ENCODE measurements around the gene MATK. TPM values are rescaled to one million over a fixed set of nuclear protein-coding genes. Genes with fewer than 3 reads are reported as not detected.

MATK gene
- total RNA-seq, 1 donor from 2014 or later: 0.96 TPM

DNA sequence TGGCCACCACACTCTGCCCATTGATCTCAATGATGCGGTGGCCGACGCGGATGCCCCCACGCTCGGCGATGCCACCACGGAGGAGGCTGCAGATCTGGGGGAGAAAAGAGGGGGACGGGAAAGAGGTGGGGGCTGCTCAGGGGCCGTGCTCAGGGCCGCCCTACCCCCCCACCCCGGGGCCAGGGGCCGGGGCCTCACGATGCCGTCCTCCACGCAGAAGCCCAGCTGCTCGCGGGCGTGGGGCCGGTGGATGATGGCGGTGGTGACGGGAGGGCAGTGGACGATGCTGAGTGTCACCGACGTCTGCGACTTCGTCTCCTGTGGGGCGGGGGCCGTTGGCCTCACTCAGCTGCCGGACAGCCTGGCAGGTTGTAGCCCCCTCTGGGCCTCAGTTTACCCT, 34.9 kb downstream of the MATK start:
- no peak for DNase-seq (ENCODE audit: low spot score)

DNA sequence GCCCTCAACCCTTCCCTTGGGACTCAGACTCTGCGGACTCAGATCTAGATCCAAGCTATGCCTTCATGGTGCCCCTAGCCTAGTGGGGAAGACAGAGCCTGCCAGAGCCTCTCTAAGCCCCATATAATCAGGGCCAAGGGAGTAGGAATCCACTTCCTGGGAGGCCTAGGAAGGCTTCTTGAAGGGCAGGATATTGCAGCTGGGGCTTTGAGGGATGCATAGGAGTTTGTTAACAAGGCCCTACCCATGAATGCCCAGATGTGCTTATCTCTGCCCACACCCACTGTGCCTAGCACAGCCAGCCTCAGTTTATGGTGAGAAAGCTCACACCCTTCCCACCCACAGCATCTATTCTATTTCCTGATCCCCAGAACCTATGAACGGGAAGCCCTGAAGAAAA, 36.0 kb downstream of the MATK start:
- DNase-seq (ENCODE audit: low spot score): no peak

DNA sequence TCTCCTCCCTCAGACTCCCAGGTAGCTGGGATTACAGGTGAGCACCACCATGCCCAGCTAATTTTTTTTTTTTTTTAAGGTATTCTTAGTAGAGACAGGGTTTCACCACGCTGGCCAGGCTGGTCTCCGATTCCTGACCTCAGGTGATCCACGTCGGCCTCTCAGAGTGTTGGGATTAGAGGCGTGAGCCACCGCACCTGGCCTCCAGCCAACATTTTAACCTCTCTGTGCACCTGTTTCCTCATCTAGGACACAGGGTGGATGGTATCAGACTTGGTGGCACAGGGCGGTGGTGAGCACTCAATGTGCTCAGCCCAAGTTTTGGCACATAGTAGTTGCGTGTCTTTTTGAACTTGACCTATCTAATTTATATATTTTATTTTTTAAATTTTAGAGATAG, 37.2 kb downstream of the MATK start:
- no peak for DNase-seq (ENCODE audit: low spot score)

DNA sequence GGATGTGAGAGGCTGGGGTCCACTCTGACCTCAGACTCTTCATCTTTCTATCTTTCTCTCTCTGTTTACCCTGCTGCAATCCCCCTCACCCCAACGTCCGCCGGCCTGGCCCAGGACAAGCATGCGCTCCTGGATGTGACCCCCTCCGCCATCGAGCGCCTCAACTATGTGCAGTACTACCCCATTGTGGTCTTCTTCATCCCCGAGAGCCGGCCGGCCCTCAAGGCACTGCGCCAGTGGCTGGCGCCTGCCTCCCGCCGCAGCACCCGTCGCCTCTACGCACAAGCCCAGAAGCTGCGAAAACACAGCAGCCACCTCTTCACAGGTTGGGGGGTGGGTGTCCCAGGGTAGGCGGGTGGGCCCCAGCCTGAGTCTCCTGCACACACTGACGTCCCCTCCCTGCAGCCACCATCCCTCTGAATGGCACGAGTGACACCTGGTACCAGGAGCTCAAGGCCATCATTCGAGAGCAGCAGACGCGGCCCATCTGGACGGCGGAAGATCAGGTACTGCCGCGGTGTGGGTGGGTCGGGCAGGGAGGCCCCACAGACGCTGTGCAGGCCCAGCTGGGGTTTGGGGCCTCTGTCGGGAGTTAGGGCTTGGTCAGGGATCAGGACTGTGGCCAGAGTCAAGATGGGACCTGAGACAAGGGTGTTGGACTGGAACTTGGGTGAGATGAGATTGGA, 39.7 kb downstream of the MATK start:
- DNase-seq (ENCODE audit: low spot score): no peak

DNA sequence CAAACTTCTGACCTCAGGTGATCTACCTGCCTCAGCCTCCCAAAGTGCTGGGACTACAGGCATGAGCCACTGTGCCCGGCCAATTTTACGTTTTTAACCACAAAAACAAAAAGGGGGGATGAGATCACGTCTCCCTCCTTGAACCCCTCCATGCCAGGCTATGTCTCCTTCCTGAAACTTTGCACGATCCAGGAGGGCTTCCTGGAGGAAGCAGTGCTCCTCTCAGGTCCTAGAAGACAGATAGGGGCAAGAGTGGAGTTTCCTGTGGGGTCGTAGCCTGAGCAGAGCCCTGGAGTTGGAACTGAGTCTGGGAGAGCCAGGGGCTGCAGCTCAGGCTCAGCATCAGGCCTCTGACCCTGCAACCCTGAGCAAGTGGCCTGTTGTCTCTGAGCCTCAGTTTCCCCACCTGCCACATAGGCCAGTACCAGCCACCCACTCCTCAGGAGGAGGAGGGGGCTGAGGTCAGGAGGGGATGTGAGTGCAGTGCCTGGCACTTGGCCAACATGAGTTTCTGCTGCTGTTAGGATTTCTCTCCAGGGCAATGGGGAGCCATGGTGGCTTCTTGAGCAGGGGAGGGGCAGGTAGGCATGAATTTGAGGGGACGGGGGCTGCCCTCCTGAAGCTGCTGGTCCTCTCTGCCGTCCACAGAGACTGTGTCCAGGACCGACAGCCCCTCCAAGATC, 40.7 kb downstream of the MATK start:
- no peak for DNase-seq (ENCODE audit: low spot score)

DNA sequence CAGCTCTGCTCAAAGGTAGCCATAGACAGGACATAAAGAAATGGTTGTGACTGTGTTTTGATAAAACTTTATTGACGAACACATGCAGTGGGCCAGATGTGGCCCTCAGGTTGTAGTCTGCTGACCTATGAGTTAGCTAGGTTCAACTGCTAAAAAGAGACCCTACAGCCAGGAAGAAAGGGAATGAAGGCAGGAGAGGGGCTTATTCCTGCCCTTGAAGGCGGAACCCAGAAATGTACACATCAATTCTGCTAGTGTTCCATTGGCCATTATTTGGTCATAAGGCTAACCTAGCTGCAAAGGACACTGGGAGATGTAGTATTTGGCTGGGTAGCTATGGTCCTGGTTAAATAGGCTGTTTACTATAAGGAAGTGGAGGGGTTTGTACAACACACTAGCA, 42.7 kb downstream of the MATK start:
- DNase-seq (ENCODE audit: low spot score): no peak

DNA sequence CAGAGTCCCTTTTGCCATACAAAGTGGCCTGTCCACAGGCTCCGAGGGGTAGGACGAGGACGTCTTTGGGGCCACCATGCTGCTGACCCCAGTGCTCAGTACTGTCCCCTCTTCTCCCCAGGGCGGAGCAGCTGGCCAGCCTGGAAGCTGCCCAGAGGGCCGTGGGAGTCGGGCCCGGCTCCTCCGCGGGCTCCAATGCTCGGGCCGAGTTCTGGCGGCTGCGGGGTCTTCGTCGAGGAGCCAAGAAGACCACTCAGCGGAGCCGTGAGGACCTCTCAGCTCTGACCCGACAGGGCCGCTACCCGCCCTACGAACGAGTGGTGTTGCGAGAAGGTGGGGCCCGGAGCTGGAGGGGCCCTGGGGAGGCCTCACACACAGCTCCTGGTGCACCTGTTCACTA, 45.8 kb downstream of the MATK start:
- DNase-seq (ENCODE audit: low spot score): no peak

DNA sequence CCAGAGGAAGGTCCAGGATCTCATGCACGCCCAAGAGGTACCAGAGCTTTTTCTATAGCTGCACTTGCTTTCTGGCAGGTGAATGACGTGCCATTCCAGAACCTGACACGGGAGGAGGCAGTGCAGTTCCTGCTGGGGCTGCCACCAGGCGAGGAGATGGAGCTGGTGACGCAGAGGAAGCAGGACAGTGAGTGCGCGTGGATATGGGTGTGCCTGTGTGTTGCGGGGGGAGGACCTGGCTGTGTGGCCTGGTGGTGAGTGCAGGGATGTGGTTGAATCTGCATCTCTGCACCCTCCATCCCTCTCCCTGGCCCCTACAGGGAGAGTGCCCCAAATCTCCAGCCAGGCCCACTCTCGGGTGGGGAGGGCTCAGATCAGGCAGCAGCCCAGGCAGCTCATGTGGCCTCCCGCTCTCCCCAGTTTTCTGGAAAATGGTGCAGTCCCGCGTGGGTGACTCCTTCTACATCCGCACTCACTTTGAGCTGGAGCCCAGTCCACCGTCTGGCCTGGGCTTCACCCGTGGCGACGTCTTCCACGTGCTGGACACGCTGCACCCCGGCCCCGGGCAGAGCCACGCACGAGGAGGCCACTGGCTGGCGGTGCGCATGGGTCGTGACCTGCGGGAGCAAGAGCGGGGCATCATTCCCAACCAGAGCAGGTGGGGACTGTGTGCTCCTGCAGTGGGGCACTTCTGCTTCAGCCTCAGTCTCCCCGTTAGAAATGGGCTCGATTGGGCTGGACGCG, 47.5 kb downstream of the MATK start:
- no peak for DNase-seq (ENCODE audit: low spot score)

DNA sequence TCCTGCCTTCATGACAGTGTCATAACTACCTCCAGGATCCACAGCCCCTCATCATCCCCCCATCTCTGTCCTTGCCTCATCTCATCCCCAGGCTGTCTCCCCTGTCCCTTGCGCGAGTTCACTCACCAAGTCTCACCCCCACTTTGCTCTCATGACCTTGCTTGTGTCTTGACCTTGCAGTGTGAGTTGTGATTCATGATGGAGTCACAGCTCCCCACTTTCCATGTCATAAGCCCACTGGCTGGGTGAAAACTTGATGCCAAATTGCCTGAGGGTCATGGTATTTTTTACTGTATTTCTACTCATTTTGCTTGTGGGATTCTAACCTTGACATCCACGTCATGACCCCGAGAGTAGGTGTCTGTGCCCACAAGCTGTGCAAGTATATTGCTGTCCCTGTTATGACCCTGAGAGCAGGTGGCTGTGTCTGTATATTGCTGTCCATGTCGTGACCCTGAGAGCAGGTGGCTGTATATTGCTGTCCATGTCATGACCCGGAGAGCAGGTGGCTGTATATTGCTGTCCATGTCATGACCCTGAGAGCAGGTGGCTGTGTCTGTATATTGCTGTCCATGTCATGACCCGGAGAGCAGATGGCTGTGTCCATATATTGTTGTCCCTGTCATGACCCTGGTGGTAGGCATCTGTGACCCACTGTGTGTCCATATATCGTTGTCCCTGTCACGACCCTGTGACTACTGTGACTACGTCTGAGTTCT, 48.5 kb downstream of the MATK start:
- DNase-seq (ENCODE audit: low spot score): no peak

DNA sequence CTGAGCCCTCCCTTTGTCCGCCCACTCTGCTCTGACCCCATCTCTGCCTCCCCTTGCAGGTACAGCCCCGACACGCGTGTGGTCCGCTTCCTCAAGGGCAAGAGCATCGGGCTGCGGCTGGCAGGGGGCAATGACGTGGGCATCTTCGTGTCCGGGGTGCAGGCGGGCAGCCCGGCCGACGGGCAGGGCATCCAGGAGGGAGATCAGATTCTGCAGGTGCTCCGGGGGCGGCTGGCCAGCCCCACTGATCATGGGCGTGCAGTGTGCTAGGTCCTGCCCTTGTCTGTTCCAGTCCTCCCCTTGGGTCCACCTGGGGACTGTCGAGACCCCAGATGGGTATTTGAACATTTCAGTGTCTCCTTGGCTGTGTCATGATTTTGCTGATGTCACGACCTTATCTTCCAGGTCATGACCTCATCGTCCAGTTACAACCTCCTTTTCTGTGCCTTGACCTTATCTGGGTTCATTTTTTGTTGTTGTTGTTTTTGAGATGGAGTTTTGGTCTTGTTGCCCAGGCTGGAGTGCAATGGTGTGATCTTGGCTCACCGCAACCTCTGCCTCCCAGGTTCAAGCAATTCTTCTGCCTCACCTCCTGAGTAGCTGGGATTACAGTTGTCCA, 50.0 kb downstream of the MATK start:
- DNase-seq (ENCODE audit: low spot score): no peak

DNA sequence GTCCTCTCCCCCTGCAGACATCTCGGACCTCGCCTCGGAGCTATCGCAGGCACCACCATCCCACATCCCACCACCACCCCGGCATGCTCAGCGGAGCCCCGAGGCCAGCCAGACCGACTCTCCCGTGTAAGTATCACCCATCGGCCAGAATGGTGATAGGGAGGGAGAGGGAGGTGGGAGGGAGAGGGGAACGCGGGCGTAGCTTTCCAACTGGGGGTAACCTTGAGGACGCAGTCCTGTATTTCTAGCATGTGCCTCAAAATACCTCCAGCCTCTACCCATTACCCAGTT, 51.9 kb downstream of the MATK start:
- no peak for DNase-seq (ENCODE audit: low spot score)

DNA sequence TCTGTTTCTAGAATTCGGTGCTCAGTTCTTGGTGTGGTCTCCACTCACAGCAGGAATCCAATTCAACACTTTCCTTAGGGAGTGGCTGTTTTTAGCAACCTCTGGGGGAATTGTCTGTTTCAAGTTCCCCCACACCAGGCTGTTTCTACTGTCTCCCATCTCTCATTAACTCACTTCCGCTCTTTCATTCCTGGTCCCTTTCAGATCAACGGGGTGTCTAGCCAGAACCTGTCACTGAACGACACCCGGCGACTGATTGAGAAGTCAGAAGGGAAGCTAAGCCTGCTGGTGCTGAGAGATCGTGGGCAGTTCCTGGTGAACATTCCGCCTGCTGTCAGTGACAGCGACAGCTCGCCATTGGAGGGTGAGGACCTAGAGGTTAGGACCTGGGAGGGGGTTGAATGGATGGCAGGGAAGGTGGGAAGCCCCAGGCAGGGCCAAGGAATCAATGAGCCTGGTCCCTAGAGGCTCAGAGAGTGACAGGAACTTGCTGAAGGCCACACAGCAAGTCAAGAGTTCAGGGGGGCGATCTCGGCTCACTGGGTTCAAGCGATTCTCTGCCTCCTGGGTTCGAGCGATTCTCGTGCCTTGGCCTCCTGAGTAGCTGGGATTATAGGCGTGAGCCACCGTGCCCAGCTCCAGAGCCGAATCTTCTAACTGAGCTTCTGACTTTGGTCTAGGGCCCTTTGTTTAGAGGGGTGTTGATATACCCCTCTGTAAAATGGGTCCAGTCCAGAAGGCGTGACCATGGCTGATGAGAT, 52.5 kb downstream of the MATK start:
- DNase-seq (ENCODE audit: low spot score): no peak

DNA sequence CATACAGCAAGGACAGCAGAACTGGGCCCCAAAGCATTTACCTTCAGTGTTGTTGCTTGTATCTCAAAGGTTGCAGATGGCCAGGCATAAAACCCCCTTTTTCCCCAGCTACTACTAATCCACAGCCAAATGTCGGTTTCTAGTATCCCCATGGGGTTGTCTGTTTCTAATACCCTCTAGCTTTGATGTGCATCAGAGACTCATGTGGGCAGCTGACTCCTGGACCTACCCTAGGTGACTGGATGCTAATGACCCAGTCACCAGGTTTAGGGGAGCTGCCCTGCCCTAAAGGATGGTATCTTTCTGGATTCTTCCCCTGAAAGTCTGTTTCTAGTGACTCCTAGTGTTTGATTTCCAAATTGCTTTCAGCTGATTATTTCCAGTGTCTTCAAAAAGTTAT, 54.1 kb downstream of the MATK start:
- DNase-seq (ENCODE audit: low spot score): no peak

DNA sequence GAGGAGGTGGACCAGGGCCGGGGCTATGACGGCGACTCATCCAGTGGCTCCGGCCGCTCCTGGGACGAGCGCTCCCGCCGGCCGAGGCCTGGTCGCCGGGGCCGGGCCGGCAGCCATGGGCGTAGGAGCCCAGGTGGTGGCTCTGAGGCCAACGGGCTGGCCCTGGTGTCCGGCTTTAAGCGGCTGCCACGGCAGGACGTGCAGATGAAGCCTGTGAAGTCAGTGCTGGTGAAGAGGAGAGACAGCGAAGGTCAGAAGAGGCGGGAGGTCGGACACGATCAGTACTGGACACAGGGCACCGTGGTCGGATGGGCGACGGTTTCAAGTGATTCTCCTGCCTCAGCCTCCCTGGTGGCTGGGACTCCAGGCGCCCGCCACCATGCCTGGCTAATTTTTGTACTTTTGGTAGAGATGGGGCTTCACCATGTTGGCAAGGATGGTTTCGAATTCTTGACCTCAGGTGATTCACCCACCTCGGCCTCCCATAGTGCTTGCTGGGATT, 55.7 kb downstream of the MATK start:
- no peak for DNase-seq (ENCODE audit: low spot score)

Other genes starting within 250 kb of the MATK start
- gene TEKTIP1, start 247.2 kb downstream of the MATK start, total RNA-seq (ENCODE audit: insufficient read depth, low replicate concordance): not detected
- gene MFSD12, start 228.8 kb downstream of the MATK start, total RNA-seq (ENCODE audit: insufficient read depth, low replicate concordance): 69.6 TPM
- 38.5 TPM for gene HMG20B, start 213.4 kb downstream of the MATK start, total RNA-seq (ENCODE audit: insufficient read depth, low replicate concordance)
- gene GIPC3, start 200.9 kb downstream of the MATK start, total RNA-seq (ENCODE audit: insufficient read depth, low replicate concordance): 0.24 TPM
- gene TBXA2R, start 179.5 kb downstream of the MATK start, total RNA-seq (ENCODE audit: insufficient read depth, low replicate concordance): 1.9 TPM
- 17.1 TPM for gene CACTIN, start 159.6 kb downstream of the MATK start, total RNA-seq (ENCODE audit: insufficient read depth, low replicate concordance)
- 25.0 TPM for gene PIP5K1C, start 85.9 kb downstream of the MATK start, total RNA-seq (ENCODE audit: insufficient read depth, low replicate concordance)
- gene TJP3, start 78.0 kb downstream of the MATK start, total RNA-seq (ENCODE audit: insufficient read depth, low replicate concordance): not detected
- gene APBA3, start 24.7 kb downstream of the MATK start, total RNA-seq (ENCODE audit: insufficient read depth, low replicate concordance): 33.2 TPM
- gene MRPL54, start 23.7 kb downstream of the MATK start, total RNA-seq (ENCODE audit: insufficient read depth, low replicate concordance): 29.4 TPM
- 0.96 TPM for gene RAX2, start 14.2 kb downstream of the MATK start, total RNA-seq (ENCODE audit: insufficient read depth, low replicate concordance)
- gene ZFR2, start 82.7 kb upstream of the MATK start, total RNA-seq (ENCODE audit: insufficient read depth, low replicate concordance): 0.96 TPM
- 0.24 TPM for gene ATCAY, start 94.3 kb upstream of the MATK start, total RNA-seq (ENCODE audit: insufficient read depth, low replicate concordance)
- not detected for gene NMRK2, start 146.7 kb upstream of the MATK start, total RNA-seq (ENCODE audit: insufficient read depth, low replicate concordance)
- gene DAPK3, start 184.7 kb upstream of the MATK start, total RNA-seq (ENCODE audit: insufficient read depth, low replicate concordance): 87.2 TPM
- gene EEF2, start 199.1 kb upstream of the MATK start, total RNA-seq (ENCODE audit: insufficient read depth, low replicate concordance): 2,474 TPM
- gene PIAS4, start 221.4 kb upstream of the MATK start, total RNA-seq (ENCODE audit: insufficient read depth, low replicate concordance): 11.6 TPM